ENCODE results near the gene TMEM179B. TPM values are rescaled to one million over a fixed set of nuclear protein-coding genes. Genes with fewer than 3 reads are reported as not detected.

TMEM179B gene
- total and polyA plus RNA-seq, 7 experiments from 2014 or later: 23.2 to 113 (median 61.1) TPM

DNA sequence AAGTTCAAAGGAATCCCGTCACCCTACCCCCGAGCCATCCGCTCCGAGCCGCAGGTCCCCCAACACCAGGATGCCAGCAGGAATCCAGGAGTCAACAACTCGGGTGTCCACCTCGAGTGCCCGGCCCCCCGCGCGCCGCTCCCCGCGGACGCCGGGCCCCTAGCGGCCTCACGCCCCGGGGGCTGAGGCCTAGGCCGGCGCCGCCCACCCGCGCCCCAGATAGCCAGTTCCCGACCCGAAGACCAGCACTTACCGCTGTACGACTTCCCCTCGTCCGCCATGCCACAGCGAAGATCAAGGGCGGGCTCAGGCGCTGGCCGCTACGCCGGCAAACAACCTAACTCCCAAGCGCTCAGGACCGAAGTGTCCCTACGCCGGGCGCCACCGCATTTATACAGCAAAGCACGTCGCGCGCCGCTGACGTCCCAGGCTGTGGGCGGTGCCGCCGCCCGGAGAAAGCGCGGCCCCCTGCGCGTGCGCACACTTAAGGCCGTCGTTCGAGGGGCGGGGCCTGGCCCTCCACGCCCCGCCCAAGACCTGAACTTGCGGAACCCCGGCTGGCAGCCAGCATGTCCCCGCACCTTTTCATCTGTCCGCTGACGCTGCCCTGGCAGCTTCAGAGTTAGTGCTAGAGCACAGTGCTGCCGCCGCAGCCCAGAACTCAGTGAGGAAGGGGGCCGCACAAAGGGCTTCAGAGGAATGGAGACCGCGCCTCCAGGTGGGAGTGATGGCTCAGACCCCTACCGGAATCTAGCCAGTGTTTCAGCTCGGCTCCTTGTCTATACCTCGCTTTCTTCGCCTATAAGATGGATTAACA is 18.1 kb downstream of the TMEM179B start, which contains the start of gene NXF1:
NXF1 (minus strand) TSS at position 365 of the 817 bp plus-strand sequence; CDS start at position 281, 84 bp downstream.
- no peaks in the 10 kb centered on the region for H3K9me3 ChIP-seq (ENCODE audit: control insufficient read depth in 2 of 3, low read length in 3 of 3)
- Mint-ChIP-seq H3K4me1 (peaks cover 17 to 55% (median 34%) of the 10 kb centered on the region in 7 donors), H3K9me3 (peaks cover 0 to 7% (median 0%) of the 10 kb centered on the region in 11 donors), H3K36me3 (peaks cover 0 to 33% (median 15%) of the 10 kb centered on the region in 5 donors), H3K27me3 (peaks cover 0 to 2% (median 0%) of the 10 kb centered on the region in 5 donors), H3K4me3 (peak within 1 kb of the TSS; percentile 90 to 100 (median 99)), H3K27ac (peak within 1 kb of the TSS; percentile 95 to 100 (median 99))
- peak; percentile 92 for ATAC-seq
- intact Hi-C loops (cut with micrococcal nuclease): loop anchor here (1.0 to 2.0 kb wide), 11 partner anchors 13 to 96 kb away; partner anchors contain the start of genes HNRNPUL2 (in 2 of the 2), STX5 (in 2 of the 2), TEX54 (in 2 of the 2) and TMEM179B (in 2 of the 2)
- peaks cover 13 to 33% (median 24%) of the 10 kb centered on the region in 3 experiments for H3K36me3 ChIP-seq (ENCODE audit: control insufficient read depth in 2 of 3, insufficient read depth in 3 of 3, low read length in 3 of 3)
- CTCF ChIA-PET: interaction anchor here (1.1 to 1.2 kb wide), 2 partner anchors 11 to 58 kb away, joined by 3 to 5 read pairs; no protein-coding TSS in a partner anchor
- H3K4me1 ChIP-seq (ENCODE audit: control insufficient read depth in 2 of 2, insufficient read depth in 2 of 2, low read length in 2 of 2): peaks cover 13 to 18% of the 10 kb centered on the region in 2 donors
- H3K27me3 ChIP-seq (ENCODE audit: control insufficient read depth in 2 of 2, insufficient read depth in 2 of 2, low read length in 2 of 2): no peaks in the 10 kb centered on the region
- DNase-seq: peak; percentile 91 to 99 (median 97)
- H3K27ac ChIP-seq (ENCODE audit: low read depth, low read length): peak within 1 kb of the TSS; percentile 97
- POLR2A ChIA-PET: interaction anchor here (0.7 to 13.2 kb wide), 27 partner anchors 9 to 231 kb away, joined by 3 to 224 read pairs (median 6); partner anchors contain the start of genes BSCL2, C11orf98, CSKMT and EEF1G
- peak within 1 kb of the TSS; percentile 87 for H3K4me3 ChIP-seq (ENCODE audit: low read length)

- Histone ChIP-seq H3K4me3 (ENCODE audit: low read length) (peak overlapping the region; percentile 87), H3K27me3 (ENCODE audit: control insufficient read depth in 2 of 2, insufficient read depth in 2 of 2, low read length in 2 of 2) (no peaks in the 10 kb centered on the region), H3K4me1 (ENCODE audit: control insufficient read depth in 2 of 2, insufficient read depth in 2 of 2, low read length in 2 of 2) (peaks cover 13 to 18% of the 10 kb centered on the region in 2 donors), H3K27ac (ENCODE audit: low read depth, low read length) (peak overlapping the region; percentile 97), H3K9me3 (ENCODE audit: control insufficient read depth in 2 of 3, low read length in 3 of 3) (no peaks in the 10 kb centered on the region), H3K36me3 (ENCODE audit: control insufficient read depth in 2 of 3, insufficient read depth in 3 of 3, low read length in 3 of 3) (peaks cover 10 to 26% (median 20%) of the 10 kb centered on the region in 3 experiments)
- DNase-seq: no peak
- peak overlapping the region; percentile 90 to 100 (median 99) for H3K4me3 Mint-ChIP-seq
- POLR2A ChIA-PET: interaction anchor here (0.7 to 13.2 kb wide), 26 partner anchors 9 to 232 kb away, joined by 3 to 224 read pairs (median 6); partner anchors contain the start of genes BSCL2, C11orf98, CSKMT and EEF1G
- H3K36me3 Mint-ChIP-seq: peaks cover 0 to 30% (median 13%) of the 10 kb centered on the region in 5 donors
- peaks cover 17 to 52% (median 34%) of the 10 kb centered on the region in 7 donors for H3K4me1 Mint-ChIP-seq
- peaks cover 0 to 7% (median 0%) of the 10 kb centered on the region in 11 donors for H3K9me3 Mint-ChIP-seq
- peaks cover 0 to 2% (median 0%) of the 10 kb centered on the region in 5 donors for H3K27me3 Mint-ChIP-seq
- peak; percentile 8 for ATAC-seq
- CTCF ChIA-PET: interaction anchor here (1.1 to 1.2 kb wide), 2 partner anchors 12 to 58 kb away, joined by 3 to 5 read pairs; no protein-coding TSS in a partner anchor
- intact Hi-C loops (cut with micrococcal nuclease): loop anchor here (1.0 to 2.0 kb wide), 11 partner anchors 14 to 97 kb away; partner anchors contain the start of genes HNRNPUL2 (in 2 of the 2), STX5 (in 2 of the 2), TEX54 (in 2 of the 2) and TMEM179B (in 2 of the 2)
- H3K27ac Mint-ChIP-seq: peak overlapping the region in 8 of 9 donors; percentile 98 to 100 (median 99)
Observed at GRCh38 chr11:62805961-62806441, 18.8 kb downstream of the TMEM179B start.

DNA sequence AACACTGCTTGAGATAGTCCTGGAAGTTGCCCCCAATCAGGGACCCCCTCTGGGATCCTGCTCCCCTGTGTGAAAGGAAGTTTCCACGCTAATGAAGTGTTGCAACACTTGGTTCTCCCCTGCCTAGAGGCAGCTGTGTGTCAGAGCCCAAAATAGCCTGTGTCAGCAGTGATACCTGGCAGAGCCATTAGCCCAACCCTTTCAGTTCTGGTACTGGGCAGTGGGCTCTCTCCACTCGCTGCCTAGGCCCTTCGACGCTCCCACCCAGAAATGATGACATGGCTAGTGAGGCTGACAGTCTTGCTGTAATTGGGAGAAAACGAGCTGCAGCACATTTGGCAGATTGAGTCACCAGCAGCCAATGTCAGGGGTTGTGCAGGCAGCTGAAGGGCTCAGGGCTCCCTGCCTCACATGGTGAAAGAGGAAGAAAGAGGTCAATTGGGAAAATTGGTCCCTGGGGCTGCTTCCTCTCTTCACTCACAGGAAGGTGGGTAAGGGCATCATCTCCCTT is 19.5 kb downstream of the TMEM179B start:
- no peak for DNase-seq
- peak overlapping the region in 9 of 10 donors; percentile 47 to 100 (median 98) for H3K4me3 Mint-ChIP-seq
- H3K27ac ChIP-seq (ENCODE audit: low read depth, low read length): peak overlapping the region; percentile 97
- peak overlapping the region in 3 of 9 donors; percentile 70 to 99 (median 98) for H3K27ac Mint-ChIP-seq
- peaks cover 0 to 4% (median 0%) of the 10 kb centered on the region in 11 donors for H3K9me3 Mint-ChIP-seq
- ChIA-PET POLR2A (interaction anchor here (0.6 to 13.2 kb wide), 21 partner anchors 8 to 233 kb away, joined by 3 to 224 read pairs (median 9); partner anchors contain the start of genes BSCL2, EEF1G, GNG3 and HNRNPUL2), CTCF (interaction anchor here (1.2 kb wide), 1 partner anchor 12 kb away, joined by 3 read pairs; no protein-coding TSS in a partner anchor)
- peak; percentile 3 for ATAC-seq
- H3K4me1 Mint-ChIP-seq: peaks cover 17 to 46% (median 31%) of the 10 kb centered on the region in 7 donors
- no peak overlapping the region for H3K4me3 ChIP-seq (ENCODE audit: low read length)
- peaks cover 0 to 2% (median 0%) of the 10 kb centered on the region in 5 donors for H3K27me3 Mint-ChIP-seq
- intact Hi-C loops (cut with micrococcal nuclease): no loop called here
- H3K4me1 ChIP-seq (ENCODE audit: control insufficient read depth in 2 of 2, insufficient read depth in 2 of 2, low read length in 2 of 2): peaks cover 13 to 18% of the 10 kb centered on the region in 2 donors
- peaks cover 0 to 23% (median 7%) of the 10 kb centered on the region in 5 donors for H3K36me3 Mint-ChIP-seq
- H3K36me3 ChIP-seq (ENCODE audit: control insufficient read depth in 2 of 3, insufficient read depth in 3 of 3, low read length in 3 of 3): peaks cover 4 to 19% (median 14%) of the 10 kb centered on the region in 3 experiments
- no peaks in the 10 kb centered on the region for H3K27me3 ChIP-seq (ENCODE audit: control insufficient read depth in 2 of 2, insufficient read depth in 2 of 2, low read length in 2 of 2)
- H3K9me3 ChIP-seq (ENCODE audit: control insufficient read depth in 2 of 3, low read length in 3 of 3): no peaks in the 10 kb centered on the region

- POLR2A ChIA-PET: interaction anchor here (1.2 kb wide), 1 partner anchor 21 kb away, joined by 4 read pairs; the partner anchor contains the start of gene STX5
- Histone ChIP-seq H3K9me3 (ENCODE audit: control insufficient read depth in 2 of 3, low read length in 3 of 3) (no peaks in the 10 kb centered on the region), H3K27me3 (ENCODE audit: control insufficient read depth in 2 of 2, insufficient read depth in 2 of 2, low read length in 2 of 2) (no peaks in the 10 kb centered on the region), H3K4me3 (ENCODE audit: low read length) (no peak overlapping the region), H3K4me1 (ENCODE audit: control insufficient read depth in 2 of 2, insufficient read depth in 2 of 2, low read length in 2 of 2) (peaks cover 0 to 5% of the 10 kb centered on the region in 2 donors), H3K27ac (ENCODE audit: low read depth, low read length) (no peak overlapping the region), H3K36me3 (ENCODE audit: control insufficient read depth in 2 of 3, insufficient read depth in 3 of 3, low read length in 3 of 3) (peaks cover 0 to under 1% (median 0%) of the 10 kb centered on the region in 3 experiments)
- H3K36me3 Mint-ChIP-seq: peaks cover 0 to 4% (median 0%) of the 10 kb centered on the region in 5 donors
- no peak for DNase-seq
- ATAC-seq: no peak
- CTCF ChIA-PET: interaction anchor here (0.6 kb wide), 1 partner anchor 188 kb away, joined by 9 read pairs; no protein-coding TSS in a partner anchor
- H3K27me3 Mint-ChIP-seq: no peaks in the 10 kb centered on the region
- H3K27ac Mint-ChIP-seq: peak overlapping the region in 5 of 9 donors; percentile 4 to 65 (median 14)
- intact Hi-C loops (cut with micrococcal nuclease): no loop called here
- no peaks in the 10 kb centered on the region for H3K9me3 Mint-ChIP-seq
- H3K4me1 Mint-ChIP-seq: peaks cover 0 to 17% (median 8%) of the 10 kb centered on the region in 7 donors
- H3K4me3 Mint-ChIP-seq: no peak overlapping the region
Observed at GRCh38 chr11:62810748-62811147, 23.5 kb downstream of the TMEM179B start.

GRCh38 chr11:62811659-62812058 is 24.5 kb downstream of the TMEM179B start:
- ATAC-seq (no peak), DNase-seq (no peak)
- Histone ChIP-seq H3K4me1 (ENCODE audit: control insufficient read depth in 2 of 2, insufficient read depth in 2 of 2, low read length in 2 of 2) (no peaks in the 10 kb centered on the region), H3K36me3 (ENCODE audit: control insufficient read depth in 2 of 3, insufficient read depth in 3 of 3, low read length in 3 of 3) (peaks cover 0 to 7% (median 0%) of the 10 kb centered on the region in 3 experiments), H3K9me3 (ENCODE audit: control insufficient read depth in 2 of 3, low read length in 3 of 3) (no peaks in the 10 kb centered on the region), H3K27me3 (ENCODE audit: control insufficient read depth in 2 of 2, insufficient read depth in 2 of 2, low read length in 2 of 2) (no peaks in the 10 kb centered on the region), H3K4me3 (ENCODE audit: low read length) (no peak overlapping the region), H3K27ac (ENCODE audit: low read depth, low read length) (no peak overlapping the region)
- Mint-ChIP-seq H3K4me1 (peaks cover 0 to 13% (median under 1%) of the 10 kb centered on the region in 7 donors), H3K9me3 (no peaks in the 10 kb centered on the region), H3K27ac (peak overlapping the region in 6 of 9 donors; percentile 4 to 44 (median 21)), H3K27me3 (no peaks in the 10 kb centered on the region), H3K4me3 (no peak overlapping the region), H3K36me3 (peaks cover 0 to 4% (median 0%) of the 10 kb centered on the region in 5 donors)
- POLR2A ChIA-PET: interaction anchor here (0.6 to 1.5 kb wide), 7 partner anchors 10 to 38 kb away, joined by 3 to 4 read pairs (median 3); partner anchors contain the start of gene STX5
- intact Hi-C loops (cut with micrococcal nuclease): no loop called here
- CTCF ChIA-PET: interaction anchor here (0.6 kb wide), 3 partner anchors 19 to 189 kb away, joined by 3 to 9 read pairs (median 3); no protein-coding TSS in a partner anchor

Data from naive thymus-derived CD4-positive, alpha-beta T cell (primary cell).